K562 (cell line): ENCODE results near the gene FBRS. TPM values are rescaled to one million over a fixed set of nuclear protein-coding genes. Genes with fewer than 3 reads are reported as not detected.

Experiments used
- CBFA2T2 ChIP-seq: fragments of 450-650 bp; conservative IDR thresholded peaks from 2 replicates; pipeline ENCODE4 v1.6.1; 2017; ENCODE audit warnings: mild to moderate bottlenecking
- CHD4 ChIP-seq: fragments of 200-600 bp; sonication (generic); IDR thresholded peaks from 3 replicates; pipeline ENCODE4 v1.6.1; 2012; ENCODE audit warnings: low read depth, mild to moderate bottlenecking, mixed read lengths, low read length, inconsistent platforms; ENCODE audit not compliant: insufficient read depth, insufficient replicate concordance, poor library complexity, severe bottlenecking
- DPF2 ChIP-seq: fragments of 450-650 bp; IDR thresholded peaks from 2 replicates; pipeline ENCODE4 v1.6.1; 2016
- EHMT2 ChIP-seq: fragments of 450-650 bp; IDR thresholded peaks from 2 replicates; pipeline ENCODE4 v1.6.1; 2018; ENCODE audit warnings: antibody characterized with exemption
- ETS2 ChIP-seq: IDR thresholded peaks from 2 replicates; pipeline ENCODE4 v1.6.1; 2016; ENCODE audit warnings: borderline replicate concordance, missing genetic modification characterization, mild to moderate bottlenecking, moderate library complexity, missing compliant biosample characterization; ENCODE audit not compliant: poor library complexity, severe bottlenecking
- HNRNPLL ChIP-seq: fragments of 200-400 bp; formaldehyde crosslinking; IDR thresholded peaks from 2 replicates; pipeline ENCODE4 v1.6.1; 2017; ENCODE audit warnings: low read length, low read depth, mild to moderate bottlenecking; ENCODE audit not compliant: poor library complexity, severe bottlenecking
- KLF6 ChIP-seq: fragments of 250-450 bp; sonication (Bioruptor Pico); IDR thresholded peaks from 2 replicates; pipeline ENCODE4 v1.4.0; 2020; ENCODE audit warnings: mild to moderate bottlenecking, moderate library complexity, borderline replicate concordance
- MIER1 ChIP-seq: fragments of 450-650 bp; IDR thresholded peaks from 2 replicates; pipeline ENCODE4 v1.6.1; 2016; ENCODE audit warnings: antibody characterized with exemption, mild to moderate bottlenecking, low read depth
- SETDB1 ChIP-seq: IDR thresholded peaks from one replicate; pipeline ENCODE4 v1.6.1; 2012; ENCODE audit warnings: low read length, control low read depth, inconsistent platforms
- STAT5A ChIP-seq: IDR thresholded peaks from 2 replicates; pipeline ENCODE4 v1.6.1; 2012; ENCODE audit warnings: low read length, inconsistent platforms, borderline replicate concordance
- XRCC3 ChIP-seq: fragments of 450-650 bp; IDR thresholded peaks from 2 replicates; pipeline ENCODE4 v1.6.1; 2017; ENCODE audit warnings: mild to moderate bottlenecking, moderate library complexity
- ZC3H11A ChIP-seq: IDR thresholded peaks from 2 replicates; pipeline ENCODE4 v1.6.1; 2012; ENCODE audit warnings: low read depth, low read length, improper control_type of control experiment
- ZNF146 ChIP-seq: IDR thresholded peaks from one replicate; pipeline ENCODE4 v1.6.1; 2018; ENCODE audit warnings: missing compliant biosample characterization; ENCODE audit not compliant: unreplicated experiment
- ZNF24 ChIP-seq: fragments of 450-650 bp; IDR thresholded peaks from 2 replicates; pipeline ENCODE4 v1.6.1; 2016
- ZNF398 ChIP-seq: fragments of 250-450 bp; sonication (Bioruptor Pico); IDR thresholded peaks from 2 replicates; pipeline ENCODE4 v1.8.0; 2021; ENCODE audit warnings: moderate library complexity, mild to moderate bottlenecking, inconsistent platforms
- ZNF584 ChIP-seq: fragments of 200-800 bp; sonication (Bioruptor generic); IDR thresholded peaks from 2 replicates; pipeline ENCODE4 v1.6.1; 2016; ENCODE audit warnings: low read depth, mild to moderate bottlenecking, missing genetic modification characterization, missing compliant biosample characterization
- polyA plus RNA-seq, 8 experiments: library from polyadenylated mRNA; depleted of rRNA in 4 of 8; stranded (reverse) in 5 of 8; unstranded in 3 of 8; fragments of >200 nt; fragmentation: Nextera tagmentation in 2 of 8; fragmentation: Illumina TruSeq in 1 of 8; extraction: Ambion mirVana in 2 of 8; extraction: Trizol in 1 of 8; gene quantifications; 2 replicates each; pipeline versions ENCODE4 v1.2.1 to v1.2.3, GENCODE V29; 2011 to 2014; ENCODE audit warnings: inconsistent platforms in 1 of 8, missing spikeins in 1 of 8
- total RNA-seq, 7 experiments: library from RNA; depleted of rRNA in 6 of 7; stranded (reverse); fragments of >200 nt in 6 of 7; fragmentation: Illumina TruSeq in 2 of 7; extraction: Trizol in 2 of 7; gene quantifications; 2 replicates each; pipeline versions ENCODE4 v1.2.1 to v1.2.3, GENCODE V29; 2011 to 2021; ENCODE audit warnings: low replicate concordance in 1 of 7
- TF ChIP-seq, protein P1 (sequence below): fragments of 250-450 bp; sonication (Bioruptor Pico); IDR thresholded peaks from 2 replicates; pipeline ENCODE4 v1.8.0; 2022; ENCODE audit warnings: inconsistent platforms, mild to moderate bottlenecking, moderate library complexity, borderline replicate concordance
- TF ChIP-seq, protein P2 (sequence below): fragments of 450-650 bp; IDR thresholded peaks from 2 replicates; pipeline ENCODE4 v1.6.1; 2018; ENCODE audit not compliant: partially characterized antibody
- TF ChIP-seq, protein P3 (sequence below): fragments of 250-450 bp; sonication (Bioruptor Pico); IDR thresholded peaks from 2 replicates; pipeline ENCODE4 v1.8.0; 2022; ENCODE audit warnings: moderate library complexity, mild to moderate bottlenecking, inconsistent platforms

The FBRS gene
- total and polyA plus RNA-seq, 9 of the 15 experiments (the other 6 are each of a cell fraction or from before 2014, with no cell fraction given) = 0.32 to 59.5 (median 13.1) TPM

- no peak for TF ChIP-seq CHD4
- TF ChIP-seq ZNF584 (CRISPR knock-in tag) = no peak
- TF ChIP-seq XRCC3 = no peak
- TF ChIP-seq ZNF146 (CRISPR knock-in tag) = no peak
- TF ChIP-seq ZNF398 (CRISPR knock-in tag) = no peak
- TF ChIP-seq HNRNPLL = no peak
- no peak for TF ChIP-seq ZC3H11A
- no peak for TF ChIP-seq EHMT2
- TF ChIP-seq ETS2 (tag) = no peak
- no peak for TF ChIP-seq KLF6
- TF ChIP-seq, protein P1, sequence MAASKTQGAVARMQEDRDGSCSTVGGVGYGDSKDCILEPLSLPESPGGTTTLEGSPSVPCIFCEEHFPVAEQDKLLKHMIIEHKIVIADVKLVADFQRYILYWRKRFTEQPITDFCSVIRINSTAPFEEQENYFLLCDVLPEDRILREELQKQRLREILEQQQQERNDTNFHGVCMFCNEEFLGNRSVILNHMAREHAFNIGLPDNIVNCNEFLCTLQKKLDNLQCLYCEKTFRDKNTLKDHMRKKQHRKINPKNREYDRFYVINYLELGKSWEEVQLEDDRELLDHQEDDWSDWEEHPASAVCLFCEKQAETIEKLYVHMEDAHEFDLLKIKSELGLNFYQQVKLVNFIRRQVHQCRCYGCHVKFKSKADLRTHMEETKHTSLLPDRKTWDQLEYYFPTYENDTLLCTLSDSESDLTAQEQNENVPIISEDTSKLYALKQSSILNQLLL (CRISPR knock-in tag) = no peak
- TF ChIP-seq CBFA2T2 = no peak
- TF ChIP-seq DPF2 = no peak; the same call in 1 of the 2 replicates
- TF ChIP-seq MIER1 = no peak
- no peak for TF ChIP-seq STAT5A
- TF ChIP-seq, protein P2, sequence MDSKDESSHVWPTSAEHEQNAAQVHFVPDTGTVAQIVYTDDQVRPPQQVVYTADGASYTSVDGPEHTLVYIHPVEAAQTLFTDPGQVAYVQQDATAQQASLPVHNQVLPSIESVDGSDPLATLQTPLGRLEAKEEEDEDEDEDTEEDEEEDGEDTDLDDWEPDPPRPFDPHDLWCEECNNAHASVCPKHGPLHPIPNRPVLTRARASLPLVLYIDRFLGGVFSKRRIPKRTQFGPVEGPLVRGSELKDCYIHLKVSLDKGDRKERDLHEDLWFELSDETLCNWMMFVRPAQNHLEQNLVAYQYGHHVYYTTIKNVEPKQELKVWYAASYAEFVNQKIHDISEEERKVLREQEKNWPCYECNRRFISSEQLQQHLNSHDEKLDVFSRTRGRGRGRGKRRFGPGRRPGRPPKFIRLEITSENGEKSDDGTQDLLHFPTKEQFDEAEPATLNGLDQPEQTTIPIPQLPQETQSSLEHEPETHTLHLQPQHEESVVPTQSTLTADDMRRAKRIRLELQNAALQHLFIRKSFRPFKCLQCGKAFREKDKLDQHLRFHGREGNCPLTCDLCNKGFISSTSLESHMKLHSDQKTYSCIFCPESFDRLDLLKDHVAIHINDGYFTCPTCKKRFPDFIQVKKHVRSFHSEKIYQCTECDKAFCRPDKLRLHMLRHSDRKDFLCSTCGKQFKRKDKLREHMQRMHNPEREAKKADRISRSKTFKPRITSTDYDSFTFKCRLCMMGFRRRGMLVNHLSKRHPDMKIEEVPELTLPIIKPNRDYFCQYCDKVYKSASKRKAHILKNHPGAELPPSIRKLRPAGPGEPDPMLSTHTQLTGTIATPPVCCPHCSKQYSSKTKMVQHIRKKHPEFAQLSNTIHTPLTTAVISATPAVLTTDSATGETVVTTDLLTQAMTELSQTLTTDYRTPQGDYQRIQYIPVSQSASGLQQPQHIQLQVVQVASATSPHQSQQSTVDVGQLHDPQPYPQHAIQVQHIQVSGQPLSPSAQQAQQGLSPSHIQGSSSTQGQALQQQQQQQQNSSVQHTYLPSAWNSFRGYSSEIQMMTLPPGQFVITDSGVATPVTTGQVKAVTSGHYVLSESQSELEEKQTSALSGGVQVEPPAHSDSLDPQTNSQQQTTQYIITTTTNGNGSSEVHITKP = no peak
- TF ChIP-seq, protein P3, sequence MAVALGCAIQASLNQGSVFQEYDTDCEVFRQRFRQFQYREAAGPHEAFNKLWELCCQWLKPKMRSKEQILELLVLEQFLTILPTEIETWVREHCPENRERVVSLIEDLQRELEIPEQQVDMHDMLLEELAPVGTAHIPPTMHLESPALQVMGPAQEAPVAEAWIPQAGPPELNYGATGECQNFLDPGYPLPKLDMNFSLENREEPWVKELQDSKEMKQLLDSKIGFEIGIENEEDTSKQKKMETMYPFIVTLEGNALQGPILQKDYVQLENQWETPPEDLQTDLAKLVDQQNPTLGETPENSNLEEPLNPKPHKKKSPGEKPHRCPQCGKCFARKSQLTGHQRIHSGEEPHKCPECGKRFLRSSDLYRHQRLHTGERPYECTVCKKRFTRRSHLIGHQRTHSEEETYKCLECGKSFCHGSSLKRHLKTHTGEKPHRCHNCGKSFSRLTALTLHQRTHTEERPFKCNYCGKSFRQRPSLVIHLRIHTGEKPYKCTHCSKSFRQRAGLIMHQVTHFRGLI (CRISPR knock-in tag) = peak; percentile 32; the same call in 1 of the 2 replicates
- TF ChIP-seq SETDB1 = no peak
- TF ChIP-seq ZNF24 = no peak
Measured at GRCh38 chr16:30656974-30657865, 1.0 kb upstream of the FBRS start (continued).
